ENCODE data around the gene CDH24. TPM values are rescaled to one million over a fixed set of nuclear protein-coding genes. Genes with fewer than 3 reads are reported as not detected.

Gene CDH24
- total and polyA plus RNA-seq, 9 of the 15 experiments (the other 6 are each of a cell fraction or from before 2014, with no cell fraction given) = 0.04 to 16.2 (median 4.9) TPM

DNA sequence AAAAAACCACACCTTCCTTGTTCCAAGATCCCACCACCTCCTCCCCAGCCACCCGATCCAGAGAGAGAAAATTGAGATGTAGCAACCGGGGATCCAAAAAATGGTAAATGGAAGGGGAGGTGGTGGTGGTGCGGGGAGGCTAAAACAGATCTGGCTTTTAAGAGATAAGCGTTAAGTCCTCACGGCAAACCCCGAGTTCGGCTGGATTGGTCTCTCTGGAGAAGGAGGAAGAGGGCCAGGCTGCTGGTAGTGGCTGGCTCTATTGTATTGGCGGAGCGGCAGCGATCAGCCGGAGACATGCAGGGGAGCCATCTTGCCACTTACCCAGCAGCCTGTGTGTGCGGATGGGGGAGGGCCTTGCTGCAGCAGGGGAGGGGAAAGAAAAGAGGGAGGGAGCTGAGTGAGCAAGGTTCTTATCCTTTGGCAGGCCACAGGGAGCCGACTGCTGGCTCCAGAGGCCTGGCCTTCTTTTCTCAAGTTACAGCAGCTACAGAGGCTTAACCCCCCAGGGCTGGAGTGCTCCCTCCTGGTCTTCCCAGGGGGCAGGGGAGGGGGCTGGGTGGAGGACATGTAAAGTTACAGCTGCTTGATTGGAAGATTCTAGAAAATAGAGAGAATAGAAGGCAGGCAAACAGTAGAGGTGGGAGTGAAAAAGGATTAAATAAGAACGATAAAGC is 14.1 kb upstream of the CDH24 start (continued):
- TF ChIP-seq, protein P1, sequence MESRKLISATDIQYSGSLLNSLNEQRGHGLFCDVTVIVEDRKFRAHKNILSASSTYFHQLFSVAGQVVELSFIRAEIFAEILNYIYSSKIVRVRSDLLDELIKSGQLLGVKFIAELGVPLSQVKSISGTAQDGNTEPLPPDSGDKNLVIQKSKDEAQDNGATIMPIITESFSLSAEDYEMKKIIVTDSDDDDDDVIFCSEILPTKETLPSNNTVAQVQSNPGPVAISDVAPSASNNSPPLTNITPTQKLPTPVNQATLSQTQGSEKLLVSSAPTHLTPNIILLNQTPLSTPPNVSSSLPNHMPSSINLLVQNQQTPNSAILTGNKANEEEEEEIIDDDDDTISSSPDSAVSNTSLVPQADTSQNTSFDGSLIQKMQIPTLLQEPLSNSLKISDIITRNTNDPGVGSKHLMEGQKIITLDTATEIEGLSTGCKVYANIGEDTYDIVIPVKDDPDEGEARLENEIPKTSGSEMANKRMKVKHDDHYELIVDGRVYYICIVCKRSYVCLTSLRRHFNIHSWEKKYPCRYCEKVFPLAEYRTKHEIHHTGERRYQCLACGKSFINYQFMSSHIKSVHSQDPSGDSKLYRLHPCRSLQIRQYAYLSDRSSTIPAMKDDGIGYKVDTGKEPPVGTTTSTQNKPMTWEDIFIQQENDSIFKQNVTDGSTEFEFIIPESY (CRISPR knock-in tag; IDR thresholded peaks at IDR 0.05) = no peak
- TF ChIP-seq KAT2B (IDR thresholded peaks at IDR 0.05; ENCODE audit: low read depth, low read length) (no peak), HNRNPLL (IDR thresholded peaks at IDR 0.05; ENCODE audit: low read depth, low read length, poor library complexity, severe bottlenecking) (peak; percentile 32), ZFP30 (CRISPR knock-in tag; IDR thresholded peaks at IDR 0.05; ENCODE audit: borderline replicate concordance) (no peak), POLR2AphosphoS2 (IDR thresholded peaks at IDR 0.05; ENCODE audit: low read length) (peak; percentile 99), HOXB6 (CRISPR knock-in tag; IDR thresholded peaks at IDR 0.05; ENCODE audit: borderline replicate concordance) (0 out of 2 replicates have a peak, but pooled peaks have one; percentile 34), KDM5B (IDR thresholded peaks at IDR 0.05; ENCODE audit: insufficient replicate concordance, low read depth, low read length) (peak; percentile 80), TAF7 (tag; IDR thresholded peaks at IDR 0.05) (peak; percentile 83), ZSCAN32 (CRISPR knock-in tag; IDR thresholded peaks at IDR 0.05) (no peak), SMARCA4 (IDR thresholded peaks at IDR 0.05) (no peak), SMC3 (conservative IDR thresholded peaks at IDR 0.05; ENCODE audit: insufficient read depth, low read depth, low read length) (no peak), ZNF644 (tag; IDR thresholded peaks at IDR 0.05; ENCODE audit: low read depth) (0 out of 2 replicates have a peak, but pooled peaks have one; percentile 24), KAT7 (CRISPR knock-in tag; IDR thresholded peaks at IDR 0.05; ENCODE audit: borderline replicate concordance) (peak; percentile 74; the same call in 1 of the 2 replicates), ZFP1 (CRISPR knock-in tag; IDR thresholded peaks at IDR 0.05) (no peak), KDM1A (IDR thresholded peaks at IDR 0.05) (peak in 1 of 2 experiments; percentile 60; a peak in 2 of 4 replicates), CREB1 (IDR thresholded peaks at IDR 0.05) (0 out of 2 replicates have a peak, but pooled peaks have one; percentile 11), CREB1 (CRISPR knock-in tag; IDR thresholded peaks at IDR 0.05) (peak; percentile 18; the same call in 1 of the 2 replicates), NUFIP1 (IDR thresholded peaks at IDR 0.05; ENCODE audit: partially characterized antibody) (peak; percentile 28), TAF1 (IDR thresholded peaks at IDR 0.05; ENCODE audit: control insufficient read depth, extremely low read depth, insufficient read depth, low read length, severe bottlenecking) (peak; percentile 97), GATAD2B (IDR thresholded peaks at IDR 0.05; ENCODE audit: borderline replicate concordance) (no peak), ARID1B (IDR thresholded peaks at IDR 0.05) (no peak)
- TF ChIP-seq, protein P2, sequence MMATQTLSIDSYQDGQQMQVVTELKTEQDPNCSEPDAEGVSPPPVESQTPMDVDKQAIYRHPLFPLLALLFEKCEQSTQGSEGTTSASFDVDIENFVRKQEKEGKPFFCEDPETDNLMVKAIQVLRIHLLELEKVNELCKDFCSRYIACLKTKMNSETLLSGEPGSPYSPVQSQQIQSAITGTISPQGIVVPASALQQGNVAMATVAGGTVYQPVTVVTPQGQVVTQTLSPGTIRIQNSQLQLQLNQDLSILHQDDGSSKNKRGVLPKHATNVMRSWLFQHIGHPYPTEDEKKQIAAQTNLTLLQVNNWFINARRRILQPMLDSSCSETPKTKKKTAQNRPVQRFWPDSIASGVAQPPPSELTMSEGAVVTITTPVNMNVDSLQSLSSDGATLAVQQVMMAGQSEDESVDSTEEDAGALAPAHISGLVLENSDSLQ (IDR thresholded peaks at IDR 0.05) = 0 out of 2 replicates have a peak, but pooled peaks have one; percentile 16
- TF ChIP-seq, protein P3, sequence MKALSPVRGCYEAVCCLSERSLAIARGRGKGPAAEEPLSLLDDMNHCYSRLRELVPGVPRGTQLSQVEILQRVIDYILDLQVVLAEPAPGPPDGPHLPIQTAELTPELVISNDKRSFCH (CRISPR knock-in tag; IDR thresholded peaks at IDR 0.05) = no peak
- TF ChIP-seq, protein P3 (tag; IDR thresholded peaks at IDR 0.05) = no peak
- TF ChIP-seq, protein P4, sequence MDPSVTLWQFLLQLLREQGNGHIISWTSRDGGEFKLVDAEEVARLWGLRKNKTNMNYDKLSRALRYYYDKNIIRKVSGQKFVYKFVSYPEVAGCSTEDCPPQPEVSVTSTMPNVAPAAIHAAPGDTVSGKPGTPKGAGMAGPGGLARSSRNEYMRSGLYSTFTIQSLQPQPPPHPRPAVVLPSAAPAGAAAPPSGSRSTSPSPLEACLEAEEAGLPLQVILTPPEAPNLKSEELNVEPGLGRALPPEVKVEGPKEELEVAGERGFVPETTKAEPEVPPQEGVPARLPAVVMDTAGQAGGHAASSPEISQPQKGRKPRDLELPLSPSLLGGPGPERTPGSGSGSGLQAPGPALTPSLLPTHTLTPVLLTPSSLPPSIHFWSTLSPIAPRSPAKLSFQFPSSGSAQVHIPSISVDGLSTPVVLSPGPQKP (CRISPR knock-in tag; IDR thresholded peaks at IDR 0.05) = no peak
